NCI-H82 treated with DMSO at 0.1 percent for 48 hours (cell line): ENCODE data around the gene SPATS1.

Experiments
- DNase-seq: peaks from one replicate; lab custom pipeline; 2025; ENCODE audit not compliant: unreplicated experiment; lab: John Stamatoyannopoulos, UW

SPATS1 gene

GRCh38 chr6:44342489-44342888 is at the start of gene SPATS1:
TSS of gene SPATS1 (plus strand) at chr6:44342650. CDS start at chr6:44343096, 446 bp downstream.
- DNase-seq: no peak

GRCh38 chr6:44292661-44293365 is 49.6 kb upstream of the SPATS1 start:
- no peak for DNase-seq

- DNase-seq: no peak
Observed at GRCh38 chr6:44294832-44295791, 47.3 kb upstream of the SPATS1 start.

GRCh38 chr6:44297063-44298038 is 45.1 kb upstream of the SPATS1 start:
- no peak for DNase-seq

GRCh38 chr6:44298055-44298803 is 44.2 kb upstream of the SPATS1 start:
- no peak for DNase-seq

GRCh38 chr6:44298864-44299263 is 43.6 kb upstream of the SPATS1 start:
- DNase-seq: no peak

- no peak for DNase-seq
Observed at GRCh38 chr6:44300292-44300823, 42.1 kb upstream of the SPATS1 start.

GRCh38 chr6:44301106-44301505 is 41.3 kb upstream of the SPATS1 start:
- DNase-seq: no peak

GRCh38 chr6:44301782-44302564 is 40.5 kb upstream of the SPATS1 start:
- DNase-seq: no peak

GRCh38 chr6:44302856-44303255 is 39.6 kb upstream of the SPATS1 start:
- no peak for DNase-seq

GRCh38 chr6:44303842-44304241 is 38.6 kb upstream of the SPATS1 start:
- no peak for DNase-seq

GRCh38 chr6:44304282-44305199 is 37.9 kb upstream of the SPATS1 start:
- no peak for DNase-seq

- DNase-seq: no peak
Observed at GRCh38 chr6:44305200-44305725, 37.2 kb upstream of the SPATS1 start.

GRCh38 chr6:44306710-44307109 is 35.7 kb upstream of the SPATS1 start:
- DNase-seq: no peak

- DNase-seq: no peak
Observed at GRCh38 chr6:44307217-44307616, 35.2 kb upstream of the SPATS1 start.

GRCh38 chr6:44309092-44309491 is 33.4 kb upstream of the SPATS1 start:
- DNase-seq: no peak

- no peak for DNase-seq
Observed at GRCh38 chr6:44309631-44310030, 32.8 kb upstream of the SPATS1 start.

GRCh38 chr6:44310241-44310640 is 32.2 kb upstream of the SPATS1 start:
- DNase-seq: no peak
